Activated T-helper 2 cell treated with anti-CD3 and anti-CD28 coated beads, Interferon-gamma antibody, Interleukin-2, Interleukin-4, amounts not matched to agents 10 μg/mL and 5 μg/mL and 100 μg/mL, durations not matched to agents 14 hours and 24 hours and 36 hours (primary cell): ENCODE measurements around the gene FAM200B. TPM values are rescaled to one million over a fixed set of nuclear protein-coding genes. Genes with fewer than 3 reads are reported as not detected.

ENCODE experiments used
- DNase-seq: peaks from one replicate; pipeline ENCODE4 v3.0.0; 2021; ENCODE audit warnings: low spot score
- H3K27ac Mint-ChIP-seq: one replicate; pipeline ENCODE4 v1.8.0; 2021; ENCODE audit warnings: mixed read lengths
- H3K27me3 Mint-ChIP-seq: one replicate; pipeline ENCODE4 v1.8.0; 2021; ENCODE audit warnings: low read depth, mixed read lengths
- H3K36me3 Mint-ChIP-seq: one replicate; pipeline ENCODE4 v1.8.0; 2021; ENCODE audit warnings: low read depth, mixed read lengths
- H3K4me1 Mint-ChIP-seq: one replicate; pipeline ENCODE4 v1.8.0; 2021; ENCODE audit warnings: low read depth, mixed read lengths
- H3K4me3 Mint-ChIP-seq: one replicate; pipeline ENCODE4 v1.8.0; 2021; ENCODE audit warnings: low read depth, mild to moderate bottlenecking, moderate library complexity, mixed read lengths
- H3K9me3 Mint-ChIP-seq: one replicate; pipeline ENCODE4 v1.8.0; 2021; ENCODE audit warnings: mixed read lengths
- intact Hi-C: fragments of 100-400 bp; cut with micrococcal nuclease; formaldehyde crosslinking; loops from one replicate; pipeline ENCODE4 v1.15.1; 2023
- total RNA-seq: library from RNA; stranded (reverse); gene quantifications from 2 replicates; pipeline ENCODE4 v1.2.3, GENCODE V29; 2022

The FAM200B gene
- total RNA-seq, 1 donor from 2014 or later: 6.8 TPM

- Mint-ChIP-seq H3K36me3 (peaks cover 27% of the 10 kb centered on the region), H3K9me3 (no peaks in the 10 kb centered on the region), H3K4me3 (no peak overlapping the region), H3K4me1 (peaks cover 6% of the 10 kb centered on the region), H3K27ac (no peak overlapping the region), H3K27me3 (no peaks in the 10 kb centered on the region)
- intact Hi-C loops: no loop called here
- no peak for DNase-seq
Observed at GRCh38 chr4:15690020-15690809, 8.6 kb downstream of the FAM200B start.

DNA sequence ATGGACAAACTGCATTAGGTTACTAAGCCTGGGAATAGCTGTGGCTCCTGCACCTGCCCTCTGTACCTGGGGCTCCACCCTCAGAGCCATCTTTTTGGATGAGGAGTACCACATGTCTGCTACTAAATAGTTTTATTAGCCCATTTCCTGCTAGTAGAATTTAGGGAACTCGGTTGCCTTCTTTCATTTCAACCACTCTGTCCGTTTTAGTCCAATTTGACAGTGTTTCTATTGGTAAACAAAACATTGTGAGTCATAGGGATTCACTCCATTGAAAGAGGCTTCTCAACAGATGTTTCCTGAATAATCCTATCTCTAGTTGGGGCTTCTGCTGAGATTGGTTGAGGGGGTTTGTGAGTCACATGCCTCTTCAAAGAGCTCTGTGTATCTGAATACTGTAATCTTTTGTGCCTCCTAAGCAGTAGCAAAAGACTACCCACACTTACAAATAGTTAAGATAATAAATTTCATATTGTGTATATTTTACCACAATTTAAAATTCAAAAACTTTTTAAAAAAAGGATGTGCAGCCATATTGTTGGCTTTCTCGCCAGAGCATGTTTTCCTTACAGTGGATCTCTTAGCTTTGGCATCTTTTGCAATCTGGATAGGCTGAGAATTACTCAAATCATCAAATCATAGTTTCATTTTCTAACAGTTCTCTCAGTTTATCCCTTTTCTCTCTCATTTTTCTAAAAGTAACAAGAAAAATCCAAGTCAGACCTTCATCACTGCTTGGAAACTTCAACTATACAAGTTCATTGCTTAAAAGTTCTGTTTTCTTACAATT, 9.9 kb downstream of the FAM200B start:
- H3K27ac Mint-ChIP-seq: no peak overlapping the region
- H3K9me3 Mint-ChIP-seq: no peaks in the 10 kb centered on the region
- intact Hi-C loops: no loop called here
- peaks cover 5% of the 10 kb centered on the region for H3K4me1 Mint-ChIP-seq
- no peak overlapping the region for H3K4me3 Mint-ChIP-seq
- no peak for DNase-seq
- H3K36me3 Mint-ChIP-seq: peaks cover 19% of the 10 kb centered on the region
- no peaks in the 10 kb centered on the region for H3K27me3 Mint-ChIP-seq

GRCh38 chr4:15692602-15693001, 11.0 kb downstream of the FAM200B start:
- peaks cover 4% of the 10 kb centered on the region for H3K27me3 Mint-ChIP-seq
- H3K4me3 Mint-ChIP-seq: no peak overlapping the region
- peaks cover 10% of the 10 kb centered on the region for H3K36me3 Mint-ChIP-seq
- H3K27ac Mint-ChIP-seq: no peak overlapping the region
- intact Hi-C loops: no loop called here
- peaks cover 10% of the 10 kb centered on the region for H3K4me1 Mint-ChIP-seq
- H3K9me3 Mint-ChIP-seq: no peaks in the 10 kb centered on the region
- DNase-seq: no peak

DNA sequence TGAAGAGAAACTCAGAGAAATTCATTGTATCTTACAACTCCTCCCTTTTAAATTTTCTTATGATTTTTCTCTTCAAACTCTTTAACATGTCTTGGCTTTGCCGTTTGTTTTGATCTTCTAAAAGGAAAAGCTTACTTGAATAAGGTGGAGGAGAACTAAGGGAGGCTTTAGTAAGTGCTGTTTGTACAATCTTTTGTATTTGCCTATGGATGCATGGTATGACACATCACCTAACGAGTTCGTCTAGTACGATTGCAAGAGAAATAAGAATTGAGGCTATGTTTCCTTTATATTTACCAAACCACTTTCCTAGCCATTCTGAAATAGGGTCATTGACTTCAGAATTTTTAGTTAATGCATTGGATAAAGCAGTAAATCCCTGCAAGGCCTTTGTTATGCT, 12.8 kb downstream of the FAM200B start:
- no peak overlapping the region for H3K4me3 Mint-ChIP-seq
- intact Hi-C loops: no loop called here
- no peak for DNase-seq
- peaks cover 11% of the 10 kb centered on the region for H3K27me3 Mint-ChIP-seq
- H3K4me1 Mint-ChIP-seq: peaks cover 10% of the 10 kb centered on the region
- no peak overlapping the region for H3K27ac Mint-ChIP-seq
- H3K9me3 Mint-ChIP-seq: no peaks in the 10 kb centered on the region
- no peaks in the 10 kb centered on the region for H3K36me3 Mint-ChIP-seq

GRCh38 chr4:15695240-15695699, 13.6 kb downstream of the FAM200B start:
- intact Hi-C loops: no loop called here
- DNase-seq: no peak
- Mint-ChIP-seq H3K9me3 (no peaks in the 10 kb centered on the region), H3K4me3 (no peak overlapping the region), H3K27ac (no peak overlapping the region), H3K27me3 (peaks cover 17% of the 10 kb centered on the region), H3K4me1 (peaks cover 10% of the 10 kb centered on the region), H3K36me3 (no peaks in the 10 kb centered on the region)

DNA sequence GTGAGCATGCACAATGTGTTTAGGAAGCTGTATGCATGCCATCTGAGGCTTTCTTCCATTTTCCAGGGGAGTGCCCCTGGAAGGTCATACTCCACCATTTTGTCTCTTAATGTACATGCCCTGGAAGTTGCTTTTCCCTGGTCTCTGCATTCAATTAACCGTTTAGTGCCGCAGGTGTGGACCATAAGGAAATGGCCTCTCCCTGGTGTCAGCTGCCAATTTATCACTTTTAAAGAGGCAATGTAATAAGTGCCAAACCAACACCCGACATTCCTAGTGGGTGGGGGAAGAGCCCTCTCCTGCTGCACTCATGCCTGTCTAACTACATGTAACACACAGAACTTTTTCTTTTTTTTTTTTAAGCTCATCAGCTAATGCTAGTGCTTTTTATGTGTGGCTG, 14.1 kb downstream of the FAM200B start:
- no peak overlapping the region for H3K4me3 Mint-ChIP-seq
- no peaks in the 10 kb centered on the region for H3K9me3 Mint-ChIP-seq
- peaks cover 10% of the 10 kb centered on the region for H3K4me1 Mint-ChIP-seq
- intact Hi-C loops: no loop called here
- no peak overlapping the region for H3K27ac Mint-ChIP-seq
- peaks cover 17% of the 10 kb centered on the region for H3K27me3 Mint-ChIP-seq
- DNase-seq: no peak
- H3K36me3 Mint-ChIP-seq: no peaks in the 10 kb centered on the region

DNA sequence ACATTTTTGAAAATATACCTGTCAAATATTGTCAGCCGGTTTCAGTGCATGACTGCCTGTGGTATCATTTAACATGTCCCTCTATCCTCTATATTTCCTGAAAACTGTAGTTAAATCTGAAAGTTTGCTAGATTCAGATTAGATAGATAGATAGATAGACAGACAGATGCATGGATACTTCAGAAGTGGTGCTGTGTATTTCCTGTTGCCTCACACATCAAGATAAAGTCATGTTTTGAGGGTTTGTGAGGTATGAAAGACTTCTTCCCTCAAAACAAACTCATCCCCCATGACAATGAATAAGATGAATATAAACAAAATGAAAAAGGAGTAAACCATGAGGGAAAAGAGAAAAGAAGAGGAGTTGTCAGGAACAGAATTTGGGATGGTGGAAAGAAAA, 15.2 kb downstream of the FAM200B start:
- intact Hi-C loops: no loop called here
- Mint-ChIP-seq H3K4me1 (peaks cover 9% of the 10 kb centered on the region), H3K27ac (no peak overlapping the region), H3K4me3 (no peak overlapping the region), H3K9me3 (no peaks in the 10 kb centered on the region), H3K36me3 (no peaks in the 10 kb centered on the region), H3K27me3 (peaks cover 17% of the 10 kb centered on the region)
- DNase-seq: no peak

DNA sequence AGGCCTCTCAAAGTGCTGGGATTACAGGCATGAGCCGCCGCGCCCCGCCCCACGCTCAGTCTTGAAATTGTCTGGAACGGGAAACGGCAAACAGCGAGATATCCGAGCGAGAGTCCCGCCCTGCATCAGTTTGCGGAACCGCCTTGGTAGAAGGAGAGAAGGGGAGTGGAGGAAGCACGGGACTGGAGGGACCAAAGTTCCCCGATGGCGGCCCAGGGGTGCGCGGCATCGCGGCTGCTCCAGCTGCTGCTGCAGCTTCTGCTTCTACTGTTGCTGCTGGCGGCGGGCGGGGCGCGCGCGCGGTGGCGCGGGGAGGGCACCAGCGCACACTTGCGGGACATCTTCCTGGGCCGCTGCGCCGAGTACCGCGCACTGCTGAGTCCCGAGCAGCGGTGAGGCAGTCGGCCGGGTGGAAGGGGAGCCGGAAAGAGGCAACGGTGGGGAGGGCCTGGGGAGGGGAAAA, 21.3 kb downstream of the FAM200B start, which contains the start of gene BST1:
TSS of gene BST1 (plus strand) at position 125 of the 463 bp plus-strand sequence. CDS start at position 205, 80 bp downstream.
- H3K4me3 Mint-ChIP-seq: peak within 1 kb of the TSS; percentile 81
- H3K27ac Mint-ChIP-seq: no peak within 1 kb of the TSS
- H3K9me3 Mint-ChIP-seq: no peaks in the 10 kb centered on the region
- intact Hi-C loops: no loop called here
- DNase-seq: peak; percentile 43
- H3K4me1 Mint-ChIP-seq: no peaks in the 10 kb centered on the region
- H3K27me3 Mint-ChIP-seq: peaks cover 29% of the 10 kb centered on the region
- H3K36me3 Mint-ChIP-seq: no peaks in the 10 kb centered on the region

DNA sequence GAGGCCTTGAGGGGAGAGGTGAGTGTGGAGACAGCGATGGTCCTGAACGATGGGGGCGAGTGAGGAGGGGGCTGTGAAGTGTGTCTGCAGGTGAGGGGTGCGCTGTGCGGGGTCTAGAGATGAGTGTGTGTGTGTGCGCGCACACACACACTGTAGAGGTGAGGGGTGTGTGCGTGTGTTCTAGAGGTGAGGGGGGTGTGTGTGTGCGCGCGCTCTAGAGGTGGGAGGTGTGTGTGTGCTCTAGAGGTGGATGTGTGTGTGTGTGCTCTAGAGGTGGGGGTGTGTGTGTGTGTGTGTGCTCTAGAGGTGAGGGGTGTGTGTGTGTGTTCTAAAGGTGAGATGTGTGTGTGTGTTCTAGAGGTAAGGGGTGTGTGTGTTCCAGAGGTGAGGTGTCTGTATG, 21.8 kb downstream of the FAM200B start:
- intact Hi-C loops: no loop called here
- DNase-seq: no peak
- Mint-ChIP-seq H3K27ac (no peak overlapping the region), H3K4me1 (no peaks in the 10 kb centered on the region), H3K27me3 (peaks cover 29% of the 10 kb centered on the region), H3K4me3 (peak overlapping the region; percentile 81), H3K9me3 (no peaks in the 10 kb centered on the region), H3K36me3 (no peaks in the 10 kb centered on the region)

GRCh38 chr4:15704129-15704528, 22.5 kb downstream of the FAM200B start:
- Mint-ChIP-seq H3K27me3 (peaks cover 26% of the 10 kb centered on the region), H3K27ac (no peak overlapping the region), H3K4me3 (peak overlapping the region; percentile 81), H3K9me3 (no peaks in the 10 kb centered on the region), H3K36me3 (no peaks in the 10 kb centered on the region), H3K4me1 (no peaks in the 10 kb centered on the region)
- DNase-seq: no peak
- intact Hi-C loops: no loop called here

DNA sequence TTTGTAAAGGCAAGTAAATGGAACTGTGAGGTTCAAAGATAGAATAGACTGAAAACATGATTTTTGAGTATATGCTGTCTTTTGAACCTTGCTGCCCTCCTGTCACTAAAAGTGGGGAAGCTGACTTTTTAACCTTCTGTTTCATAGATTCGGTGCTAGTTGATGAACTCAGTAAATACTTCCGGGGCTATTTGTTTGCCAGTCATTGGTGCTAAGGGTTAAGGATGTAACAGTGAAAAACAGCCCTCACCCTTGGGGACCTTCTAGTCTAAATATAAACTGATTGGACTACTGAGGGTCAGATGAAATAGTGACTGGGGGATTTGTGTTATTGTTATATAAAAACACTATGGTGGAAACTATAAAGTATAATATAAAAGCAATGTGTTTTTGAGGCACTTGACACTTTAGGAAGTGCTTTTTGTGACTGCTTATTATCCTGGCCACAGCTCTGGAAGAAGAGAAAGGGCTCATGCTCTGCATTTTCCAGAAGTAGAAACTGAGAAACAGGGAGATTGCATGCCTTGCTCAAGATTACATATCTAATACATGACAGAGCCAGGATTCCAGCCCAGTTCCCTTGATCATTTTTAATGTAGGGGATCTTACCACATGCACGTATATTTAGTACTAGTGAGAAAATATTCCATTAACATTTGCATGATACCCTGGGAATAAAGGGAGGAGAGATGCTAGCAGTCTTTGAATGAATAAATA, 25.2 kb downstream of the FAM200B start:
- Mint-ChIP-seq H3K36me3 (no peaks in the 10 kb centered on the region), H3K27me3 (peaks cover 19% of the 10 kb centered on the region), H3K4me1 (no peaks in the 10 kb centered on the region), H3K9me3 (no peaks in the 10 kb centered on the region), H3K4me3 (no peak overlapping the region), H3K27ac (no peak overlapping the region)
- DNase-seq: no peak
- intact Hi-C loops: no loop called here

DNA sequence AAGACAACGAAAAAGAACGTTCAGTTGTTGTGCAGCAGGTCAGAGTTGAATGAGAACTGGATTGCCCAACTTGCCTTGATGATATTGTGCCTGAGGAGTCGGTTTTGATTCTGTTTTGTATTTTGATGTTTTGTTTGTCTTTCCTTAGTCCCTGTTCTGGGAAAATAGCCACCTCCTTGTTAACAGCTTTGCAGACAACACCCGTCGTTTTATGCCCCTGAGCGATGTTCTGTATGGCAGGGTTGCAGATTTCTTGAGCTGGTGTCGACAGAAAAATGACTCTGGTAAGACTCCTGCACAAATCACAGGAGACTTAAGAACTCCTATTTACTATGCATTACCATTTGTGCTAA, 25.7 kb downstream of the FAM200B start:
- no peak overlapping the region for H3K4me3 Mint-ChIP-seq
- no peak for DNase-seq

More for the DNA sequence above, 25.7 kb downstream of the FAM200B start:
- intact Hi-C loops: no loop called here
- Mint-ChIP-seq H3K27ac (no peak overlapping the region), H3K36me3 (no peaks in the 10 kb centered on the region), H3K9me3 (no peaks in the 10 kb centered on the region), H3K27me3 (peaks cover 19% of the 10 kb centered on the region), H3K4me1 (no peaks in the 10 kb centered on the region)
